GM10248 (cell line): ENCODE measurements around the gene PATL2.
"Not testable (repeated sequence)": the region's sequence is repeated elsewhere in the genome, so short reads cannot be mapped to it uniquely, and the experiment has no call there.

Experiments used
- CTCF ChIA-PET: fragments of 300-600 bp; sonication (Branson Sonifier 250); formaldehyde crosslinking; extraction: SDS; loops from one replicate; lab custom pipeline; 2021; ENCODE audit warnings: antibody characterized with exemption; lab: Yijun Ruan, JAX
- POLR2A ChIA-PET: fragments of 350-650 bp; sonication (Branson Sonifier 250); formaldehyde crosslinking; extraction: SDS; loops from one replicate; lab custom pipeline; 2020; ENCODE audit warnings: antibody characterized with exemption; lab: Yijun Ruan, JAX
- DNase-seq: peaks from one replicate; pipeline ENCODE4 v3.0.0; 2012; ENCODE audit errors: extremely low spot score
- CTCF ChIP-seq: IDR thresholded peaks from 2 replicates; pipeline ENCODE4 v1.5.1; 2012; ENCODE audit warnings: mild to moderate bottlenecking, low read depth; ENCODE audit errors: extremely low read depth, missing control alignments, control extremely low read depth

PATL2 gene

GRCh38 chr15:44711096-44711742 lies at the start of gene PATL2, which contains the start of gene B2M:
Gene PATL2 (minus strand): TSS chr15:44711323. CDS start chr15:44676490, 34,833 bp downstream.
Gene B2M (plus strand): TSS chr15:44711517. CDS start chr15:44711547, 30 bp downstream.
- no peak for TF ChIP-seq CTCF
- ChIA-PET CTCF (interaction anchor here (0.9 to 13.9 kb wide), 16 partner anchors 11 to 132 kb away, joined by 3 to 120 read pairs (median 6); partner anchors contain the start of genes SPG11 and TRIM69), POLR2A (interaction anchor here (0.6 to 6.9 kb wide), 12 partner anchors 10 to 47 kb away, joined by 3 to 112 read pairs (median 3); partner anchors contain the start of genes SPG11 and TRIM69)
- peak; percentile 94 for DNase-seq

GRCh38 chr15:44753345-44753744 lies 42.2 kb upstream of the PATL2 start:
- DNase-seq, result no peak
- ChIA-PET POLR2A (no interaction called here), CTCF (interaction anchor here (0.9 kb wide), 1 partner anchor 17 kb away, joined by 4 read pairs; the partner anchor contains the start of gene TRIM69)
- TF ChIP-seq CTCF, result no peak

- DNase-seq, CTCF ChIA-PET, POLR2A ChIA-PET: not testable (repeated sequence)
Measured at GRCh38 chr15:44743454-44743853, 32.3 kb upstream of the PATL2 start.

GRCh38 chr15:44739222-44739847 lies 28.2 kb upstream of the PATL2 start:
- not testable (repeated sequence) for DNase-seq
- ChIA-PET CTCF (interaction anchor here (0.9 to 7.0 kb wide), 22 partner anchors 8 to 254 kb away, joined by 3 to 117 read pairs (median 10); partner anchors contain the start of genes B2M, PATL2 and SPG11), POLR2A (interaction anchor here (0.6 kb wide), 1 partner anchor 27 kb away, joined by 7 read pairs; no protein-coding TSS in a partner anchor)

- DNase-seq, result peak; percentile 52
- peak; percentile 63 for TF ChIP-seq CTCF
- POLR2A ChIA-PET, result interaction anchor here (1.1 to 4.1 kb wide), 3 partner anchors 11 to 26 kb away, joined by 7 to 45 read pairs (median 41); partner anchors contain the start of genes B2M and PATL2
Measured at GRCh38 chr15:44738340-44738984, 27.3 kb upstream of the PATL2 start.

GRCh38 chr15:44736181-44736765 lies 25.1 kb upstream of the PATL2 start, which contains the start of gene TRIM69:
Gene TRIM69 (plus strand): TSS chr15:44736528. CDS start chr15:44736705, 177 bp downstream.
- POLR2A ChIA-PET, result interaction anchor here (0.6 to 4.1 kb wide), 9 partner anchors 8 to 197 kb away, joined by 3 to 45 read pairs (median 6); partner anchors contain the start of genes B2M, PATL2 and SPG11
- peak; percentile 16 for DNase-seq
- TF ChIP-seq CTCF, result no peak
- CTCF ChIA-PET, result interaction anchor here (0.7 to 7.0 kb wide), 22 partner anchors 9 to 159 kb away, joined by 3 to 117 read pairs (median 4); partner anchors contain the start of genes B2M, PATL2 and SPG11

More at GRCh38 chr15:44738340-44738984, 27.3 kb upstream of the PATL2 start:
- CTCF ChIA-PET, result interaction anchor here (0.8 to 7.0 kb wide), 31 partner anchors 9 to 253 kb away, joined by 3 to 117 read pairs (median 7); partner anchors contain the start of genes B2M, PATL2 and SPG11
